EL (cell line): ENCODE measurements around the gene ATG7.

ENCODE experiments used
- DNase-seq: peaks from one replicate; pipeline ENCODE4 v3.0.0-alpha.2; 2016

ATG7 gene

GRCh38 chr3:11556851-11557644 lies 284.9 kb downstream of the ATG7 start:
- peak; percentile 19 for DNase-seq

- peak; percentile 74 for DNase-seq
Measured at GRCh38 chr3:11558002-11558401, 285.8 kb downstream of the ATG7 start.

GRCh38 chr3:11558411-11558903 lies 286.3 kb downstream of the ATG7 start:
- DNase-seq = no peak

- DNase-seq = no peak
Measured at GRCh38 chr3:11558918-11559815, 287.0 kb downstream of the ATG7 start.

- DNase-seq = no peak
Measured at GRCh38 chr3:11559816-11560633, 287.8 kb downstream of the ATG7 start.

- DNase-seq = no peak
Measured at GRCh38 chr3:11560746-11561145, 288.5 kb downstream of the ATG7 start.

- no peak for DNase-seq
Measured at GRCh38 chr3:11562277-11562881, 290.2 kb downstream of the ATG7 start.

GRCh38 chr3:11563159-11563864 lies 291.1 kb downstream of the ATG7 start:
- no peak for DNase-seq

- no peak for DNase-seq
Measured at GRCh38 chr3:11563865-11564185, 291.6 kb downstream of the ATG7 start.

GRCh38 chr3:11564577-11565001 lies 292.4 kb downstream of the ATG7 start:
- DNase-seq = no peak

GRCh38 chr3:11565072-11565471 lies 292.9 kb downstream of the ATG7 start:
- DNase-seq = no peak

GRCh38 chr3:11565492-11565891 lies 293.3 kb downstream of the ATG7 start:
- no peak for DNase-seq

- no peak for DNase-seq
Measured at GRCh38 chr3:11565932-11566331, 293.7 kb downstream of the ATG7 start.

GRCh38 chr3:11566478-11566877 lies 294.3 kb downstream of the ATG7 start:
- DNase-seq = no peak

- no peak for DNase-seq
Measured at GRCh38 chr3:11566916-11567315, 294.7 kb downstream of the ATG7 start.

GRCh38 chr3:11567516-11568467 lies 295.6 kb downstream of the ATG7 start:
- DNase-seq = peak; percentile 91

GRCh38 chr3:11568503-11569155 lies 296.4 kb downstream of the ATG7 start:
- DNase-seq = peak; percentile 98

GRCh38 chr3:11569156-11569741 lies 297.1 kb downstream of the ATG7 start:
- DNase-seq = no peak

- DNase-seq = no peak
Measured at GRCh38 chr3:11570251-11570650, 298.1 kb downstream of the ATG7 start.
